ENCODE measurements around the gene CTNND2.

CTNND2 gene

GRCh38 chr5:10995891-10996290 is 908.4 kb downstream of the CTNND2 start:
- no peak for TF ChIP-seq CTCF (IDR thresholded peaks at IDR 0.05)

GRCh38 chr5:10994091-10994986 is 909.9 kb downstream of the CTNND2 start:
- TF ChIP-seq CTCF (IDR thresholded peaks at IDR 0.05), result no peak

GRCh38 chr5:10990634-10991033 is 913.6 kb downstream of the CTNND2 start:
- no peak for TF ChIP-seq CTCF (IDR thresholded peaks at IDR 0.05)

- TF ChIP-seq CTCF (IDR thresholded peaks at IDR 0.05), result no peak
Measured at GRCh38 chr5:10989577-10990263, 914.5 kb downstream of the CTNND2 start.

GRCh38 chr5:10988622-10989021 is 915.6 kb downstream of the CTNND2 start:
- no peak for TF ChIP-seq CTCF (IDR thresholded peaks at IDR 0.05)

GRCh38 chr5:10987925-10988504 is 916.2 kb downstream of the CTNND2 start:
- peak; percentile 95 for TF ChIP-seq CTCF (IDR thresholded peaks at IDR 0.05)

GRCh38 chr5:10987276-10987924 is 916.8 kb downstream of the CTNND2 start:
- TF ChIP-seq CTCF (IDR thresholded peaks at IDR 0.05), result no peak

Measured in LNCAP (cell line).